Measurements from ENCODE around the gene SEC62. TPM values are rescaled to one million over a fixed set of nuclear protein-coding genes. Genes with fewer than 3 reads are reported as not detected.

Gene SEC62
- total RNA-seq, 1 experiment from 2014 or later: 51.2 TPM

DNA sequence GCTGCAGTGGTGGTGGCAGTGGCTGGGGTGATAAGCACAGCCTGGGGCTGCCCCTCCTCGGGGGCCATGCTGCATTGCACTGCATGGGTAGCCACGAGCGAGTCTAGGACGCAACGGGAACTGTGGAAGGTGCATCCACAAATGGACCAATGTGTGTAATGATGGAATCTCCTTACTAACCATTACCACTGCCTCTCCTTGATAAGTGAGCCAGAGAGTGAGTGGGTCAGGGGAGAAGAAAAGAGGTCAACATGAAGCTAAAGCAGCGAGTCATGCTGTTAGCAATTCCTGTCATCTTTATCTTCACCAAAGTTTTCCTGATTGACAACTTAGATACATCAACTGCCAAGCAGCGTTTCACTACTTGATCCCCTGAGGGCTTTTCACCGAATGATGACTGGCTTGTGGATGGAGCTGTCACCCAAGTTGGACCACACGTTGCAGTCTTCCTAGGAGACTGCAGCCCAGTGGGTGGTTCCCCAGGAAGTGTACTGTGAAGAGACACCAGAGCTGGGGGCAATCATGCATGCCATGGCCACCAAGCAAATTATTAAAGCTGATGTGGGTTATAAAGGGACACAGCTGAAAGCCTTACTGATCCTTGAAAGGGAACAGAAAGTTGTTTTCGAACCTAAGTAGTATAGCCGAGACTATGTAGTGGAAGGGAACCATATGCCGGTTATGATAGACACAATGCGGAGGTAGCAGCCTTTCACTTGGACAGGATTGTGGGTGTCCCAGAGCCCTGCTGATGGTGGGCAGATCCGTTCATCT lies 34.7 kb upstream of the SEC62 start:
- ChIA-PET CTCF (no interaction called here), POLR2A (no interaction called here)
- TF ChIP-seq, protein P1, sequence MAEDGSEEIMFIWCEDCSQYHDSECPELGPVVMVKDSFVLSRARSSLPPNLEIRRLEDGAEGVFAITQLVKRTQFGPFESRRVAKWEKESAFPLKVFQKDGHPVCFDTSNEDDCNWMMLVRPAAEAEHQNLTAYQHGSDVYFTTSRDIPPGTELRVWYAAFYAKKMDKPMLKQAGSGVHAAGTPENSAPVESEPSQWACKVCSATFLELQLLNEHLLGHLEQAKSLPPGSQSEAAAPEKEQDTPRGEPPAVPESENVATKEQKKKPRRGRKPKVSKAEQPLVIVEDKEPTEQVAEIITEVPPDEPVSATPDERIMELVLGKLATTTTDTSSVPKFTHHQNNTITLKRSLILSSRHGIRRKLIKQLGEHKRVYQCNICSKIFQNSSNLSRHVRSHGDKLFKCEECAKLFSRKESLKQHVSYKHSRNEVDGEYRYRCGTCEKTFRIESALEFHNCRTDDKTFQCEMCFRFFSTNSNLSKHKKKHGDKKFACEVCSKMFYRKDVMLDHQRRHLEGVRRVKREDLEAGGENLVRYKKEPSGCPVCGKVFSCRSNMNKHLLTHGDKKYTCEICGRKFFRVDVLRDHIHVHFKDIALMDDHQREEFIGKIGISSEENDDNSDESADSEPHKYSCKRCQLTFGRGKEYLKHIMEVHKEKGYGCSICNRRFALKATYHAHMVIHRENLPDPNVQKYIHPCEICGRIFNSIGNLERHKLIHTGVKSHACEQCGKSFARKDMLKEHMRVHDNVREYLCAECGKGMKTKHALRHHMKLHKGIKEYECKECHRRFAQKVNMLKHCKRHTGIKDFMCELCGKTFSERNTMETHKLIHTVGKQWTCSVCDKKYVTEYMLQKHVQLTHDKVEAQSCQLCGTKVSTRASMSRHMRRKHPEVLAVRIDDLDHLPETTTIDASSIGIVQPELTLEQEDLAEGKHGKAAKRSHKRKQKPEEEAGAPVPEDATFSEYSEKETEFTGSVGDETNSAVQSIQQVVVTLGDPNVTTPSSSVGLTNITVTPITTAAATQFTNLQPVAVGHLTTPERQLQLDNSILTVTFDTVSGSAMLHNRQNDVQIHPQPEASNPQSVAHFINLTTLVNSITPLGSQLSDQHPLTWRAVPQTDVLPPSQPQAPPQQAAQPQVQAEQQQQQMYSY (CRISPR knock-in tag; IDR thresholded peaks at IDR 0.05): no peak
- TF ChIP-seq NR1H2 (CRISPR knock-in tag; IDR thresholded peaks at IDR 0.05) (no peak), TP53 (CRISPR knock-in tag; IDR thresholded peaks at IDR 0.05) (no peak), ZNF263 (CRISPR knock-in tag; IDR thresholded peaks at IDR 0.05; ENCODE audit: low read depth) (no peak), USF2 (CRISPR knock-in tag; IDR thresholded peaks at IDR 0.05) (no peak), KAT7 (CRISPR knock-in tag; IDR thresholded peaks at IDR 0.05; ENCODE audit: borderline replicate concordance) (no peak), TEAD4 (CRISPR knock-in tag; IDR thresholded peaks at IDR 0.05) (no peak), NFYB (CRISPR knock-in tag; conservative IDR thresholded peaks at IDR 0.05; ENCODE audit: low read depth) (no peak), SOX15 (CRISPR knock-in tag; IDR thresholded peaks at IDR 0.05) (no peak), EMX1 (CRISPR knock-in tag; IDR thresholded peaks at IDR 0.05) (no peak), RORB (CRISPR knock-in tag; IDR thresholded peaks at IDR 0.05) (no peak), NR2C2 (CRISPR knock-in tag; IDR thresholded peaks at IDR 0.05) (no peak), FOXP1 (CRISPR knock-in tag; IDR thresholded peaks at IDR 0.05; ENCODE audit: borderline replicate concordance) (no peak), IRF2 (CRISPR knock-in tag; IDR thresholded peaks at IDR 0.05; ENCODE audit: borderline replicate concordance, low read depth) (no peak), NFE2L1 (CRISPR knock-in tag; IDR thresholded peaks at IDR 0.05) (no peak)
- TF ChIP-seq, protein P2, sequence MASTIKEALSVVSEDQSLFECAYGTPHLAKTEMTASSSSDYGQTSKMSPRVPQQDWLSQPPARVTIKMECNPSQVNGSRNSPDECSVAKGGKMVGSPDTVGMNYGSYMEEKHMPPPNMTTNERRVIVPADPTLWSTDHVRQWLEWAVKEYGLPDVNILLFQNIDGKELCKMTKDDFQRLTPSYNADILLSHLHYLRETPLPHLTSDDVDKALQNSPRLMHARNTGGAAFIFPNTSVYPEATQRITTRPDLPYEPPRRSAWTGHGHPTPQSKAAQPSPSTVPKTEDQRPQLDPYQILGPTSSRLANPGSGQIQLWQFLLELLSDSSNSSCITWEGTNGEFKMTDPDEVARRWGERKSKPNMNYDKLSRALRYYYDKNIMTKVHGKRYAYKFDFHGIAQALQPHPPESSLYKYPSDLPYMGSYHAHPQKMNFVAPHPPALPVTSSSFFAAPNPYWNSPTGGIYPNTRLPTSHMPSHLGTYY (CRISPR knock-in tag; IDR thresholded peaks at IDR 0.05): no peak
- TF ChIP-seq, protein P3, sequence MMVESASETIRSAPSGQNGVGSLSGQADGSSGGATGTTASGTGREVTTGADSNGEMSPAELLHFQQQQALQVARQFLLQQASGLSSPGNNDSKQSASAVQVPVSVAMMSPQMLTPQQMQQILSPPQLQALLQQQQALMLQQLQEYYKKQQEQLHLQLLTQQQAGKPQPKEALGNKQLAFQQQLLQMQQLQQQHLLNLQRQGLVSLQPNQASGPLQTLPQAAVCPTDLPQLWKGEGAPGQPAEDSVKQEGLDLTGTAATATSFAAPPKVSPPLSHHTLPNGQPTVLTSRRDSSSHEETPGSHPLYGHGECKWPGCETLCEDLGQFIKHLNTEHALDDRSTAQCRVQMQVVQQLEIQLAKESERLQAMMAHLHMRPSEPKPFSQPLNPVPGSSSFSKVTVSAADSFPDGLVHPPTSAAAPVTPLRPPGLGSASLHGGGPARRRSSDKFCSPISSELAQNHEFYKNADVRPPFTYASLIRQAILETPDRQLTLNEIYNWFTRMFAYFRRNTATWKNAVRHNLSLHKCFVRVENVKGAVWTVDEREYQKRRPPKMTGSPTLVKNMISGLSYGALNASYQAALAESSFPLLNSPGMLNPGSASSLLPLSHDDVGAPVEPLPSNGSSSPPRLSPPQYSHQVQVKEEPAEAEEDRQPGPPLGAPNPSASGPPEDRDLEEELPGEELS (CRISPR knock-in tag; IDR thresholded peaks at IDR 0.05): no peak
- TF ChIP-seq, protein P4, sequence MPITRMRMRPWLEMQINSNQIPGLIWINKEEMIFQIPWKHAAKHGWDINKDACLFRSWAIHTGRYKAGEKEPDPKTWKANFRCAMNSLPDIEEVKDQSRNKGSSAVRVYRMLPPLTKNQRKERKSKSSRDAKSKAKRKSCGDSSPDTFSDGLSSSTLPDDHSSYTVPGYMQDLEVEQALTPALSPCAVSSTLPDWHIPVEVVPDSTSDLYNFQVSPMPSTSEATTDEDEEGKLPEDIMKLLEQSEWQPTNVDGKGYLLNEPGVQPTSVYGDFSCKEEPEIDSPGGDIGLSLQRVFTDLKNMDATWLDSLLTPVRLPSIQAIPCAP (CRISPR knock-in tag; IDR thresholded peaks at IDR 0.05): no peak
- ATAC-seq (no peak), DNase-seq (ENCODE audit: low spot score) (no peak)
- Mint-ChIP-seq H3K36me3 (no peaks in the 10 kb centered on the region), H3K27me3 (ENCODE audit: low read depth) (no peaks in the 10 kb centered on the region), H3K4me1 (no peaks in the 10 kb centered on the region), H3K27ac (no peak overlapping the region), H3K9me3 (no peaks in the 10 kb centered on the region), H3K4me3 (no peak overlapping the region)

All from WTC11 (cell line).